ENCODE measurements around the gene NEURL1B. TPM values are rescaled to one million over a fixed set of nuclear protein-coding genes. Genes with fewer than 3 reads are reported as not detected.

The NEURL1B gene, protein sequence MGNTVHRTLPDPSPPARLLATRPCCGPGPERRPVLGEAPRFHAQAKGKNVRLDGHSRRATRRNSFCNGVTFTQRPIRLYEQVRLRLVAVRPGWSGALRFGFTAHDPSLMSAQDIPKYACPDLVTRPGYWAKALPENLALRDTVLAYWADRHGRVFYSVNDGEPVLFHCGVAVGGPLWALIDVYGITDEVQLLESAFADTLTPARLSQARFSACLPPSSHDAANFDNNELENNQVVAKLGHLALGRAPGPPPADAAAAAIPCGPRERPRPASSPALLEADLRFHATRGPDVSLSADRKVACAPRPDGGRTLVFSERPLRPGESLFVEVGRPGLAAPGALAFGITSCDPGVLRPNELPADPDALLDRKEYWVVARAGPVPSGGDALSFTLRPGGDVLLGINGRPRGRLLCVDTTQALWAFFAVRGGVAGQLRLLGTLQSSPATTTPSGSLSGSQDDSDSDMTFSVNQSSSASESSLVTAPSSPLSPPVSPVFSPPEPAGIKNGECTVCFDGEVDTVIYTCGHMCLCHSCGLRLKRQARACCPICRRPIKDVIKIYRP
- total RNA-seq: 10 to 100 TPM in 2 of 4 donors, 1 to 10 TPM in 2; 8.2 to 29.9 (median 10.9) TPM

DNA sequence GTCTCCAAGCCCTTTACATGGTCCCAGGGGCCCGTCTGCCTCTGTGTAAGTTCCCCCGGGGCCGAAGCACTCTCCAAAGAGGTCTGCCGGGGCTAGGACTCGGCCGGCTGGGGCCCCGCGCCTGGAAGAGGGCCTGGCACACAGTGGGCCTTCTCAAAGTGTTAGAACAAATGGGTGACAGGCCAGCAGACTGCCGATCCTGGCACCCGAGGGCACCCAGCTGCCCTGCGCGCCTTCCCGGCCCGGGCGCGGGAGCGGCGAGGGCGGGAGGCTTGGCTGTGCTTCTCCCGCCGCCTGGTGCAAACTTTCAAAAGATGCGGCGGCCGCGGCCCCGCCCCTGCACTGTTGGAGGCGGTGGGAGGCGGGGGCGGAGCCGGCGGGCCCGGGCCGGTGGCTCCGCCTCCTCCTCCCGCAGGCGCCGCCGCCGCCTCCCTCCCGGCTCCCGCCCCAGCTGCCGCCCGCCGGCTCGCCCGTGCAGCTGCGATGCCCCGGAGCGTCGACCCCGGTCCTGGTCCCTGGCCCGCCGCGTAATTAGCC, at the start of gene NEURL1B:
NEURL1B (plus strand) TSS at position 442 of the 537 bp plus-strand sequence. CDS start 144 bp downstream, outside the sequence.
- intact Hi-C loops (cut with DNase I): no loop called here
- TF ChIP-seq CTCF (IDR thresholded peaks at IDR 0.05) (no peak), POLR2A (IDR thresholded peaks at IDR 0.05) (peak in 1 of 2 donors; percentile 16)
- peak within 1 kb of the TSS; percentile 70 to 87 (median 84) for H3K27ac ChIP-seq
- 0% methylated on average over 1 to 8 of the region's 54 CpGs for WGBS, 2 donors
- peak within 1 kb of the TSS; percentile 21 to 55 (median 49) for H3K4me3 ChIP-seq (replicated peaks in 1 of 3)
- H3K27me3 ChIP-seq: no peaks in the 10 kb centered on the region
- no peaks in the 10 kb centered on the region for H3K36me3 ChIP-seq
- peaks cover 3 to 14% of the 10 kb centered on the region in 2 donors for H3K4me1 ChIP-seq
- DNase-seq: peak; percentile 51 to 62
- H3K9me3 ChIP-seq: no peaks in the 10 kb centered on the region

DNA sequence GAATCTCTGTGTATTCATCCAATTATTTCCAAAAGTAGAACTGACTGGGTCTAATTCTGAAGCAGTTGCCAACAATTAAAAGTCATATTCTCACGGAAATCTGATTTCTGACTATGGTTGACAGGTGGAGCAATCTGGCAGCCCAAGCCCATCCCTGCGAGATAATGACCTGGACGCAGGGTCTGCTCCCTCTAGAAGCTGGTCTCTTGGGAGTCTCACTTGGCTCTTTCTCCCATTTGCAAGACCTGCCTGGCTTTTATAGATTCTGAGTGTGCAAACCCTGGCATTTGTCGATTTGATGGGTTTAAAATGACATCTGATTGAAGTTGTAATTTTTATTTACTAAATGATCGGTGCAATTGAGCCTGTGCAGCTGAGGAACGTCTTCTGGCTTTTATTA, 49.4 kb upstream of the NEURL1B start:
- intact Hi-C loops (cut with DNase I): no loop called here

DNA sequence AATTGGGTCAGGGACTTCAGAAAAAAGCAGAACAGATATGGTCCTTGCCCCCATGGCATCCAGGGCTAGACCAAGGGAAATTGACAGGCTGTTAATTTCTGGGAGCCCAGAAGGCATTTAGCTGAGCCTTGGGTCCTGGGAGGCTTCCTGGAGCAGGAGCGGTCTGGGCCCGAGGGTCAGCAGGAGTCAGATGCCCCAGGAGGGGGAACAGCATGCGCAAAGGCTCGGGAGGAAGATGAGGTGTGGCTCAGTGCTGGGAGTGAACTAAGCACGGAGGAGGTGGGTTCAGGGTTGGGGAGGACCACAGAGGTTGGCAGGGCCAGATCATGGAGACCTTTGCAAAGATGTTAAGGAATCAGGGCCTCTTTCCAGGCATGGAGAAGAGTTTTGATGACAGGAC, 48.2 kb upstream of the NEURL1B start:
- WGBS, 2 donors: 81 to 82% methylated on average over 5 of the region's 5 CpGs
- TF ChIP-seq POLR2A (IDR thresholded peaks at IDR 0.05) (no peak), CTCF (IDR thresholded peaks at IDR 0.05) (no peak)
- no peaks in the 10 kb centered on the region for H3K4me1 ChIP-seq
- intact Hi-C loops (cut with DNase I): no loop called here
- no peak overlapping the region for H3K27ac ChIP-seq
- no peaks in the 10 kb centered on the region for H3K27me3 ChIP-seq
- no peak overlapping the region for H3K4me3 ChIP-seq (replicated peaks in 1 of 3)
- H3K36me3 ChIP-seq: no peaks in the 10 kb centered on the region
- no peak for DNase-seq
- no peaks in the 10 kb centered on the region for H3K9me3 ChIP-seq

More for the DNA sequence above, 49.4 kb upstream of the NEURL1B start:
- WGBS, 2 donors: 90 to 92% methylated on average over 6 of the region's 6 CpGs
- H3K9me3 ChIP-seq: no peaks in the 10 kb centered on the region
- no peak for DNase-seq
- TF ChIP-seq POLR2A (IDR thresholded peaks at IDR 0.05): no peak
- TF ChIP-seq CTCF (IDR thresholded peaks at IDR 0.05): no peak
- no peaks in the 10 kb centered on the region for H3K4me1 ChIP-seq
- H3K4me3 ChIP-seq (replicated peaks in 1 of 3): no peak overlapping the region
- no peaks in the 10 kb centered on the region for H3K36me3 ChIP-seq
- no peak overlapping the region for H3K27ac ChIP-seq
- H3K27me3 ChIP-seq: no peaks in the 10 kb centered on the region

DNA sequence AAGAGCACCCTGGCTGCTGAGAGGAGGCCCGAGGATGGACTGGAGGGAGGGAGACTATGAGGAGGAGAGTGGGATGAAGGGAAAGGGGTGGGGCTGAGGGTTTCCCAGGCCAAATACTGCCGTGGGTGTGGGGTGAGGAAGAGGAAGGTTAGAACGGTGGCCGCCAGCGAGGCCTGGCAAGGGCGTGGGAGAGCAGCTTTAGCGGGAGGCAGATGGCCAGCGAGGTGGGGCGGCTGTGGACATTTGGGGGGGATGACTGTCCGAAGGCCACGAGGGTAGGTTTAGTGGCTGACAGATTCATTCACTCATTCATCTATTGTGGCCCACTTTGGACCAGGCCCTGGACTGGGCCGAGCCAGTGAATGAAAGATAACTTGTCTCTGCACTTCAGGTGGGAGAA, 47.8 kb upstream of the NEURL1B start:
- H3K4me3 ChIP-seq (replicated peaks in 1 of 3): no peak overlapping the region
- no peak overlapping the region for H3K27ac ChIP-seq
- no peaks in the 10 kb centered on the region for H3K9me3 ChIP-seq
- H3K27me3 ChIP-seq: no peaks in the 10 kb centered on the region
- H3K4me1 ChIP-seq: no peaks in the 10 kb centered on the region
- intact Hi-C loops (cut with DNase I): no loop called here
- H3K36me3 ChIP-seq: no peaks in the 10 kb centered on the region
- WGBS, 2 donors: 84 to 90% methylated on average over 12 of the region's 12 CpGs
- DNase-seq: no peak
- TF ChIP-seq CTCF (IDR thresholded peaks at IDR 0.05): no peak
- no peak for TF ChIP-seq POLR2A (IDR thresholded peaks at IDR 0.05)
